Natural killer cell (primary cell): Measurements from ENCODE around the gene ATXN8OS. TPM values are rescaled to one million over a fixed set of nuclear protein-coding genes. Genes with fewer than 3 reads are reported as not detected.

ENCODE experiments used
- ATAC-seq, 3 donors: fragments of 150-1000 bp in 2 of 3; fragments of 200-7000 bp in 1 of 3; cut with Tn5 transposase; 1 replicate in 1 of 3; 2 replicates in 2 of 3; pipeline ENCODE4 v1.10.0; 2021; ENCODE audit warnings: mild to moderate bottlenecking in 2 of 3, moderate library complexity in 2 of 3
- DNase-seq, 2 donors: peaks; one replicate each; pipeline versions ENCODE4 v3.0.0 to v3.0.0-alpha.2; 2013 to 2021; ENCODE audit warnings: mixed read lengths in 1 of 2
- H3K27ac ChIP-seq: one replicate; pipeline ENCODE4 v1.5.1; 2013; ENCODE audit warnings: mild to moderate bottlenecking, low read length
- H3K27me3 ChIP-seq: one replicate; pipeline ENCODE4 v1.6.1; 2013; ENCODE audit warnings: low read length; ENCODE audit not compliant: control insufficient read depth, insufficient read depth
- H3K36me3 ChIP-seq: one replicate; pipeline ENCODE4 v1.6.1; 2013; ENCODE audit warnings: low read length; ENCODE audit not compliant: control insufficient read depth, insufficient read depth
- H3K4me1 ChIP-seq: one replicate; pipeline ENCODE4 v1.6.1; 2013; ENCODE audit warnings: low read length; ENCODE audit not compliant: control insufficient read depth, insufficient read depth
- H3K4me3 ChIP-seq: one replicate; pipeline ENCODE4 v1.5.1; 2013; ENCODE audit warnings: low read length
- H3K9me3 ChIP-seq: one replicate; pipeline ENCODE4 v1.6.1; 2013; ENCODE audit warnings: low read length; ENCODE audit not compliant: control insufficient read depth, insufficient read depth
- H3K27ac Mint-ChIP-seq, 2 donors: one replicate each; pipeline ENCODE4 v1.8.0; 2022; ENCODE audit warnings: mild to moderate bottlenecking in 2 of 2, mixed read lengths in 2 of 2, moderate library complexity in 1 of 2
- H3K27me3 Mint-ChIP-seq, 2 donors: one replicate each; pipeline ENCODE4 v1.8.0; 2022; ENCODE audit warnings: low read depth in 2 of 2, mixed read lengths in 2 of 2
- H3K36me3 Mint-ChIP-seq: one replicate; pipeline ENCODE4 v1.8.0; 2022; ENCODE audit warnings: mixed read lengths
- H3K4me1 Mint-ChIP-seq, 2 donors: one replicate each; pipeline ENCODE4 v1.8.0; 2022; ENCODE audit warnings: mixed read lengths in 2 of 2
- H3K4me3 Mint-ChIP-seq: one replicate; pipeline ENCODE4 v1.8.0; 2022; ENCODE audit warnings: mild to moderate bottlenecking, moderate library complexity, mixed read lengths
- H3K9me3 Mint-ChIP-seq, 2 donors: one replicate each; pipeline ENCODE4 v1.8.0; 2022; ENCODE audit warnings: mixed read lengths in 2 of 2
- CTCF ChIP-seq: fragments of 200-600 bp; IDR thresholded peaks from one replicate; pipeline ENCODE4 v1.8.0; 2022; ENCODE audit warnings: antibody characterized with exemption
- WGBS: methylation state at CpG from one replicate; pipeline ENCODE4 v1.1.7; 2013; ENCODE audit warnings: missing lambda C conversion rate; ENCODE audit not compliant: insufficient coverage; 5-methylcytosine and 5-hydroxymethylcytosine counted together
- intact Hi-C: fragments of 100-400 bp; cut with micrococcal nuclease; formaldehyde crosslinking; loops from one replicate; pipeline ENCODE4 v1.14.2; 2022
- total RNA-seq, 4 donors: library from RNA; stranded (reverse); fragments of 120-200 nt in 1 of 4; gene quantifications; one replicate each; pipeline versions ENCODE4 v1.2.3 to v1.2.4, GENCODE V29; 2013 to 2022

ATXN8OS gene
- total RNA-seq, 3 donors from 2014 or later (not counting 1 experiment from before 2014, with no cell fraction given), result not detected

- TF ChIP-seq CTCF, result no peak
- H3K4me3 Mint-ChIP-seq, result no peak overlapping the region
- DNase-seq, result no peak
- H3K4me1 ChIP-seq, result no peaks in the 10 kb centered on the region
- no peaks in the 10 kb centered on the region for H3K4me1 Mint-ChIP-seq
- no peaks in the 10 kb centered on the region for H3K27me3 ChIP-seq
- H3K27ac ChIP-seq, result no peak overlapping the region
- no peaks in the 10 kb centered on the region for H3K27me3 Mint-ChIP-seq
- H3K36me3 Mint-ChIP-seq, result peaks cover under 1% of the 10 kb centered on the region
- H3K36me3 ChIP-seq, result no peaks in the 10 kb centered on the region
- intact Hi-C loops, result no loop called here
- H3K9me3 Mint-ChIP-seq, result peaks cover 19 to 22% of the 10 kb centered on the region in 2 donors
- no peak overlapping the region for H3K4me3 ChIP-seq
- peaks cover 2% of the 10 kb centered on the region for H3K9me3 ChIP-seq
- WGBS, result no CpG with 5 or more reads among the region's 2 CpGs
- ATAC-seq, result no peak
- no peak overlapping the region for H3K27ac Mint-ChIP-seq
Measured at GRCh38 chr13:70090036-70090723, 17.4 kb upstream of the ATXN8OS start.

DNA sequence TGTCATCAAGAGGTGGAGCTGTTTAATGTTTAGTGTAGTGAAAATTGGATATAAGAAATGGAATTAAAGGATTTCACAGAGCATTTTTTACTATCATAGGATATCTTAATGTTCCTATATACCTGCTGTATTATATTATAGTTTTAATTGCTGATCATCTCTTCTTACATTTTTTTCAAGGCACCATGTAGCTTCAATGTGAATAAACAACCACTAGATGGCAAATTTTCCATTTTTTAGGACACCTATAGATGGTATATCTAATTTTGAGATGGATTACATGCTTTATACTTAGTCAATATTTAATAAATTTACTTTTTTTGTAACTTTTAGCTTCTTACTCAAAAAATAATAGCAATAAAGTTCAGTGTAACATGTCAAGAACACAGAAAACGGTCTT is 9.0 kb upstream of the ATXN8OS start:
- no peak for TF ChIP-seq CTCF
- DNase-seq (no peak), ATAC-seq (no peak)
- Histone ChIP-seq H3K36me3 (no peaks in the 10 kb centered on the region), H3K27ac (no peak overlapping the region), H3K27me3 (no peaks in the 10 kb centered on the region), H3K4me1 (no peaks in the 10 kb centered on the region), H3K4me3 (no peak overlapping the region), H3K9me3 (peaks cover 2% of the 10 kb centered on the region)
- Mint-ChIP-seq H3K27ac (no peak overlapping the region), H3K36me3 (no peaks in the 10 kb centered on the region), H3K27me3 (no peaks in the 10 kb centered on the region), H3K4me3 (no peak overlapping the region), H3K4me1 (no peaks in the 10 kb centered on the region), H3K9me3 (peaks cover 9 to 15% of the 10 kb centered on the region in 2 donors)
- no CpG with 5 or more reads among the region's 1 CpG for WGBS
- intact Hi-C loops, result no loop called here

DNA sequence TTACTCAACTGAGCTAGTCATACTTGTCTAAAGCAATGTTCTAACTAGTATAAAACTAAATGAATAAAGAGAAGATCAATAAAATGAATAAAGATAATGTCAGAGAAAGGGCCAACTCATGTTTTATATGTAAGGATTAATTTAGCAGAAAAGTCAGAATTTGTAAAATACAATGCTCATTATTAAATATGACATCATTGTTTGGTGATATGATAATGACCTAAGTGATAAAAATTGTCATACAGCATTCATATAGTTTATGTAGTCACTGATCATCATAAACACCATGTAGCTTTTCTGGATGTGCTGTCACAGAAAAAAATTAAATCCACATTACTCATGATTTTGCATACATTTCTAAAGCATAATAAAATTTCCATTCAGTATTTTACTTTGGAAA is 3.1 kb upstream of the ATXN8OS start:
- no peak overlapping the region for H3K4me3 ChIP-seq
- peaks cover 12% of the 10 kb centered on the region for H3K9me3 ChIP-seq
- DNase-seq (no peak), ATAC-seq (no peak)
- H3K27ac ChIP-seq, result no peak overlapping the region
- peaks cover 10 to 18% of the 10 kb centered on the region in 2 donors for H3K9me3 Mint-ChIP-seq
- H3K36me3 ChIP-seq, result no peaks in the 10 kb centered on the region
- no peak overlapping the region for H3K27ac Mint-ChIP-seq
- H3K36me3 Mint-ChIP-seq, result no peaks in the 10 kb centered on the region
- intact Hi-C loops, result no loop called here
- no peak overlapping the region for H3K4me3 Mint-ChIP-seq
- H3K4me1 ChIP-seq, result no peaks in the 10 kb centered on the region
- H3K27me3 ChIP-seq, result no peaks in the 10 kb centered on the region
- no peaks in the 10 kb centered on the region for H3K27me3 Mint-ChIP-seq
- TF ChIP-seq CTCF, result no peak
- no peaks in the 10 kb centered on the region for H3K4me1 Mint-ChIP-seq

DNA sequence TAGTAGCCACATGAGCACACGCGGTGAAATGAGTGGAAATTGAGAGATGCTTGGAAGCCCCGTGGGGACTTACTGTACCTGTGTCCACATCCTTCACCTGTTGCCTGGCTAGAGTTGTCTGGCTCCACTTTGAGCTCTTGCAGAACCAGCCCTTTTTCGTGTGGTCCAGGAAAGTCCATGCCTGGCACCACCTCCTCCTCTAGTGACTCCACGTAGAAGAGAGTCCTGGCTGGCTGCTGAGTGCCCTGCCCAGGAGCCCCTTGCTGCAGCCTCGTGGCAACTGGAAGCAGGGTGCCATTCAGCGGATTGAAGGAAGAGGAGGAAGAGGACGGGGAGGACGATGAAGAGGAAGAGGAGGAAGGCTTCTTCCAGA is 515 bp upstream of the ATXN8OS start:
- Mint-ChIP-seq H3K27ac (no peak overlapping the region), H3K9me3 (peaks cover 13 to 21% of the 10 kb centered on the region in 2 donors), H3K4me1 (no peaks in the 10 kb centered on the region), H3K27me3 (no peaks in the 10 kb centered on the region), H3K36me3 (no peaks in the 10 kb centered on the region), H3K4me3 (no peak overlapping the region)
- no peaks in the 10 kb centered on the region for H3K27me3 ChIP-seq
- peaks cover 12% of the 10 kb centered on the region for H3K9me3 ChIP-seq
- no peaks in the 10 kb centered on the region for H3K36me3 ChIP-seq
- TF ChIP-seq CTCF, result no peak
- no peak overlapping the region for H3K27ac ChIP-seq
- no peak overlapping the region for H3K4me3 ChIP-seq
- intact Hi-C loops, result no loop called here
- no peaks in the 10 kb centered on the region for H3K4me1 ChIP-seq
- ATAC-seq, result no peak
- no peak for DNase-seq
- 34% methylated on average over 9 of the region's 9 CpGs for WGBS
